Colonic mucosa (tissue), 4 donors: ENCODE results near the gene TSHZ2. TPM values are rescaled to one million over a fixed set of nuclear protein-coding genes. Genes with fewer than 3 reads are reported as not detected.

ENCODE experiments used
- DNase-seq: peaks from one replicate; pipeline ENCODE4 v3.0.0-alpha.2; 2020
- H3K27ac ChIP-seq: fragments of 200-600 bp; one replicate; pipeline ENCODE4 v1.8.0; 2021
- H3K27me3 ChIP-seq: fragments of 200-600 bp; one replicate; pipeline ENCODE4 v1.8.0; 2021
- H3K36me3 ChIP-seq: fragments of 200-600 bp; one replicate; pipeline ENCODE4 v1.8.0; 2021
- H3K4me1 ChIP-seq: fragments of 200-600 bp; one replicate; pipeline ENCODE4 v1.8.0; 2021; ENCODE audit warnings: mild to moderate bottlenecking
- H3K4me3 ChIP-seq: fragments of 200-600 bp; one replicate; pipeline ENCODE4 v1.8.0; 2021
- H3K9ac ChIP-seq, 2 donors: one replicate each; pipeline ENCODE4 v1.7.0; 2013; ENCODE audit warnings: control low read depth in 2 of 2, low read depth in 2 of 2, low read length in 2 of 2
- H3K9me3 ChIP-seq: fragments of 200-600 bp; one replicate; pipeline ENCODE4 v1.8.0; 2021
- CTCF ChIP-seq: fragments of 200-600 bp; IDR thresholded peaks from one replicate; pipeline ENCODE4 v1.8.0; 2022; ENCODE audit warnings: antibody characterized with exemption, mild to moderate bottlenecking
- intact Hi-C: fragments of 100-400 bp; cut with DNase I; formaldehyde crosslinking; loops from one replicate; pipeline ENCODE4 v1.14.1; 2022
- total RNA-seq, 2 donors: library from RNA; stranded (reverse); fragmentation: NEBNext Ultra II Directional in 1 of 2; extraction: Animal tissue kit (Norgen Biotek cat#: 25700) in 1 of 2; gene quantifications; one replicate each; pipeline ENCODE4 v1.2.1, GENCODE V29; 2021
- donor health status: healthy.
- donor health status: DM: no; HTN: no; CAD: no.
- donor health status: DM: no; HTN: no; CAD: no.

The TSHZ2 gene
- total RNA-seq, 2 donors from 2014 or later: 2.1 to 3.1 TPM

DNA sequence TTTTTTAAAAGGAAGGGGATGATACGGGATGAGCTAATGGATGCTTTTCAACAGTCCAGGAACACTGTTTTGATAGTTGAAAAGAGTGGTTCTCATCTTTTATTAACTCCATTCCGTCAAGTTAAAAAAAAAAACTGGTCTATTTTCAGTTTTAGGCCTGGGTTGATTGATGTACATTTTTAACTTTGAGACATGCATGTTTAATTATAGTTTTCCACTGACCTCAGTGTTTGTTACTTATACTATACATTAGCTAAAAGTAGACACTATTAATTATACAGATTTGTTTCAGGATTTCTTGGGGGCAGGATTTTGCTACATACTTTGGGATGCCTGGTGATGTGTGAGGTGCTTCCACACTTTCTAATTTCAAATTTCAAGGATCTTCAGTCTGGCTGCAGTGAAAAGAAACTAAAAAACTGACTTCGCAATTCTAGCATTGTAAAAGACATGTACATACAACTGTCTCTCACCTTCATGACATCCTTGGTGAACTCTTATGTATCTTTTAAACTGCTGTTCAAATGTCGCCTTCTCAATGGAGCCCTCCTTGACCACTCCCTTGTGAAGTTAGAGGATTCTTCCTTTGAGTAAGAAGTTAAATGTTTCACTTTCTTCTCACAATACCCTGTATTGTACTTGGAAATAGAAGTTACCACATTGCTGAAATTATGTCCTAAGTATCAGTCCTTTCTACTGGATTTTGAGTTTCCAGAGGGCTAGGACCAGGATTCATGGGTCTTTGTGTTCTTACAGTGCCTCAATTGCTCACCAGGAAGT is 101.7 kb downstream of the TSHZ2 start:
- no peak for TF ChIP-seq CTCF
- no peak for DNase-seq
- Histone ChIP-seq H3K9ac (no peak overlapping the region), H3K27me3 (no peaks in the 10 kb centered on the region), H3K9me3 (no peaks in the 10 kb centered on the region), H3K4me1 (no peaks in the 10 kb centered on the region), H3K36me3 (no peaks in the 10 kb centered on the region), H3K4me3 (no peak overlapping the region), H3K27ac (no peak overlapping the region)
- intact Hi-C loops: no loop called here

DNA sequence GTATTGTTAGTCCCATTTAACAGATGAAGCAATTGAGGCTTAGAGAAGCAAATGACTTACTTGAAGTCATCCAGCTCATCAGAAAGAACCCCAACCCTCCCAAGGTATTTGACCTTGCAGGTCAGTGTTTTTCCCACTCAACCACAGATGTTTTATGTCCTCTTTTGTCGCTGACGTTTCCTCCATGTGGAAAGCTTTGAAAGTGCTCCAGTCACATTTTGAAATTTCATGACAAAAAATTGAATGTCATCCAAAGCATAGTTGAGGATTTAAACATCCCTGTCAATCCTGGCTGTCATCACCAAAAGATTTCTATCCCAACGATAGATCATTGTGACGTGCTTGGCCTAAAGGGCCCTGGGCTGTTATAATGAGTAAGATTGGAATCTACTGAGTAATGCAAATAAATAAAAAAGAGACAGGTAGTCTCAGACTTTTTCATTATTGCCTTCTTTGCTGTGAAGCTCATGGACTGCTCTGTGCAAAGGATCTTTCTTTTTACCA is 102.7 kb downstream of the TSHZ2 start:
- intact Hi-C loops: no loop called here
- H3K4me1 ChIP-seq: no peaks in the 10 kb centered on the region
- H3K9ac ChIP-seq: no peak overlapping the region
- H3K27me3 ChIP-seq: no peaks in the 10 kb centered on the region
- no peak overlapping the region for H3K4me3 ChIP-seq
- no peak for TF ChIP-seq CTCF
- H3K36me3 ChIP-seq: no peaks in the 10 kb centered on the region
- H3K9me3 ChIP-seq: no peaks in the 10 kb centered on the region
- no peak for DNase-seq
- no peak overlapping the region for H3K27ac ChIP-seq

DNA sequence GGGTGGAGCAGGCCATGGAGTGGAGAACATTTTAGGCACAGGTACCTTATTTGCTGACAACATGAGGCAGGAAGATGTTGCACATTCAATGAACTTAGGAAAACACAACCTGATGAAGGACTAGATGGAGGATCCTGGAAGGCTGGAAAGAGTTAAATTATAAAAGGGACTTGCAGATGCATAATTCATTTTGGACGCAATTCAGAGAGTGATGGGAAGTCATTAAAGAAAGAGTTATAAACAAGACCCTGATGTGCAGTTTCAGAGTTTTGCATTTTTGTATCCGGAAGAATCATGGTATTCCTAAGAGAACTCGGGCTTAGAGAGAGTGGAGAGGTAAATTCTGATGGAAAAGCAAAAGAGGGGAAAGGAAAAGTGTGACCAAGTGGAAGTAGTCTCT is 104.5 kb downstream of the TSHZ2 start:
- TF ChIP-seq CTCF: no peak
- H3K9ac ChIP-seq: no peak overlapping the region
- H3K27ac ChIP-seq: no peak overlapping the region
- intact Hi-C loops: no loop called here
- no peaks in the 10 kb centered on the region for H3K36me3 ChIP-seq
- no peak for DNase-seq
- H3K27me3 ChIP-seq: no peaks in the 10 kb centered on the region
- H3K4me1 ChIP-seq: no peaks in the 10 kb centered on the region
- H3K4me3 ChIP-seq: no peak overlapping the region
- H3K9me3 ChIP-seq: no peaks in the 10 kb centered on the region

GRCh38 chr20:53077373-53078205 is 105.4 kb downstream of the TSHZ2 start:
- Histone ChIP-seq H3K4me3 (no peak overlapping the region), H3K9ac (no peak overlapping the region), H3K4me1 (no peaks in the 10 kb centered on the region), H3K36me3 (no peaks in the 10 kb centered on the region), H3K27ac (no peak overlapping the region), H3K9me3 (no peaks in the 10 kb centered on the region), H3K27me3 (no peaks in the 10 kb centered on the region)
- DNase-seq: no peak
- no peak for TF ChIP-seq CTCF
- intact Hi-C loops: no loop called here

GRCh38 chr20:53078761-53079160 is 106.6 kb downstream of the TSHZ2 start:
- H3K4me1 ChIP-seq: no peaks in the 10 kb centered on the region
- no peaks in the 10 kb centered on the region for H3K36me3 ChIP-seq
- no peak overlapping the region for H3K9ac ChIP-seq
- no peaks in the 10 kb centered on the region for H3K27me3 ChIP-seq
- no peak overlapping the region for H3K4me3 ChIP-seq
- H3K9me3 ChIP-seq: no peaks in the 10 kb centered on the region
- TF ChIP-seq CTCF: no peak
- intact Hi-C loops: no loop called here
- H3K27ac ChIP-seq: no peak overlapping the region
- DNase-seq: no peak
